Measurements from ENCODE around the gene IFI35. TPM values are rescaled to one million over a fixed set of nuclear protein-coding genes. Genes with fewer than 3 reads are reported as not detected.
A peak's percentile ranks its signal among the peaks of the same experiment; 100 is the strongest.

The IFI35 gene
- total and polyA plus RNA-seq, 9 of the 15 experiments (the other 6 are each of a cell fraction or from before 2014, with no cell fraction given): 4.4 to 13.1 (median 10.2) TPM

DNA sequence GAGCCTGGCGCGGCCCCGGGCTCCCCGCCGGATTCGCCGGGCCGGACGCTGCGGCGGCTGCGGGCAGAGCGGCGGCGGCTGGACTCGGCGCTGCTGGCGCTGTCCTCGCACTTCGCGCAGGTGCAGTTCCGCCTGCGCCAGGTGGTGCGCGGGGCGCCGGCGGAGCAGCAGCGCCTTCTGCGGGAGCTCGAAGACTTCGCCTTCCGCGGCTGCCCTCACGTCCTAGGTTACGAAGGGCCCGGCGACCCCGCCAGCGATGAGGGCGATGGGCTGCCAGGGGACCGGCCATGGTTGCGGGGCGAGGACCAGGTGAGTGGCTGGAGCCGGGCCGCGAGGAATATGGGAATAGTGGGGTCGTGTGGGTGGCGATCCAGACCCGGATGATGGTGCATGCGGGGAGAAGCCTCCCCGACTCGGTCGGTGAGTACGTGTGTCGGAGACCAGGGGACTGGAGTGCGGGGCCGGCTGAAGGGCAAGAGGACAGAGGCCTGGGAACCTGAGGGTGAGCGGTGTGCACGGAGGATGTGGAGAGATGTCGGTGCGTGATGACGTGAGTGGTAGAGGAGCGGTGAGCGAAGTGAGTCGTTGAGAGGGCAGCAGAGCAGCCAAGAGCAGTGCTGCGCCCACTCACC is 25.7 kb upstream of the IFI35 start (continued):
- TF ChIP-seq ARID3B (CRISPR knock-in tag; IDR thresholded peaks at IDR 0.05; ENCODE audit: borderline replicate concordance) (no peak), HMGXB4 (CRISPR knock-in tag; IDR thresholded peaks at IDR 0.05) (peak; percentile 85), RB1 (IDR thresholded peaks at IDR 0.05; ENCODE audit: low read depth) (peak; percentile 56; the same call in 1 of the 2 replicates), NRF1 (conservative IDR thresholded peaks at IDR 0.05 in 1 of 2, IDR thresholded peaks at IDR 0.05 in 1 of 2) (peak; percentile 87 to 90), CHD1 (IDR thresholded peaks at IDR 0.05; ENCODE audit: low read length) (no peak), ZNF445 (CRISPR knock-in tag; IDR thresholded peaks at IDR 0.05; ENCODE audit: low read depth) (no peak), CBFB (CRISPR knock-in tag; IDR thresholded peaks at IDR 0.05) (0 out of 2 replicates have a peak, but pooled peaks have one; percentile 27), BCOR (IDR thresholded peaks at IDR 0.05) (peak; percentile 40; the same call in 1 of the 2 replicates), HNRNPK (IDR thresholded peaks at IDR 0.05; ENCODE audit: low read depth, low read length, poor library complexity, severe bottlenecking) (no peak), ZNF217 (CRISPR knock-in tag; IDR thresholded peaks at IDR 0.05) (no peak), NFATC3 (IDR thresholded peaks at IDR 0.05) (no peak), HDAC1 (IDR thresholded peaks at IDR 0.05) (peak in 1 of 2 experiments; percentile 71; a peak in 2 of 4 replicates), SIN3A (IDR thresholded peaks at IDR 0.05; ENCODE audit: borderline replicate concordance in 2 of 2, control insufficient read depth in 1 of 2, low read depth in 2 of 2, low read length in 2 of 2) (peak in 1 of 2 experiments; percentile 62; a peak in 1 of 4 replicates), MCM2 (IDR thresholded peaks at IDR 0.05; ENCODE audit: low read depth) (no peak), ZNF24 (IDR thresholded peaks at IDR 0.05) (peak; percentile 69; the same call in 1 of the 2 replicates), E4F1 (CRISPR knock-in tag; IDR thresholded peaks at IDR 0.05; ENCODE audit: borderline replicate concordance) (no peak), U2AF1 (optimal IDR thresholded peaks at IDR 0.05; ENCODE audit: low read depth, low read length) (no peak), TOE1 (IDR thresholded peaks at IDR 0.05; ENCODE audit: borderline replicate concordance) (no peak), TOE1 (CRISPR knock-in tag; IDR thresholded peaks at IDR 0.05; ENCODE audit: borderline replicate concordance, low read depth) (no peak)
- TF ChIP-seq, protein P1, sequence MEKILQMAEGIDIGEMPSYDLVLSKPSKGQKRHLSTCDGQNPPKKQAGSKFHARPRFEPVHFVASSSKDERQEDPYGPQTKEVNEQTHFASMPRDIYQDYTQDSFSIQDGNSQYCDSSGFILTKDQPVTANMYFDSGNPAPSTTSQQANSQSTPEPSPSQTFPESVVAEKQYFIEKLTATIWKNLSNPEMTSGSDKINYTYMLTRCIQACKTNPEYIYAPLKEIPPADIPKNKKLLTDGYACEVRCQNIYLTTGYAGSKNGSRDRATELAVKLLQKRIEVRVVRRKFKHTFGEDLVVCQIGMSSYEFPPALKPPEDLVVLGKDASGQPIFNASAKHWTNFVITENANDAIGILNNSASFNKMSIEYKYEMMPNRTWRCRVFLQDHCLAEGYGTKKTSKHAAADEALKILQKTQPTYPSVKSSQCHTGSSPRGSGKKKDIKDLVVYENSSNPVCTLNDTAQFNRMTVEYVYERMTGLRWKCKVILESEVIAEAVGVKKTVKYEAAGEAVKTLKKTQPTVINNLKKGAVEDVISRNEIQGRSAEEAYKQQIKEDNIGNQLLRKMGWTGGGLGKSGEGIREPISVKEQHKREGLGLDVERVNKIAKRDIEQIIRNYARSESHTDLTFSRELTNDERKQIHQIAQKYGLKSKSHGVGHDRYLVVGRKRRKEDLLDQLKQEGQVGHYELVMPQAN (IDR thresholded peaks at IDR 0.05; ENCODE audit: borderline replicate concordance): peak; percentile 85
